Activated CD4-positive, CD25-positive, alpha-beta regulatory T cell treated with anti-CD3 and anti-CD28 coated beads, Interleukin-2, amount 50 U/mL, for 72 hours (primary cell): Measurements from ENCODE around the gene SLC39A12.
"Not testable (repeated sequence)": the region's sequence is repeated elsewhere in the genome, so short reads cannot be mapped to it uniquely, and the experiment has no call there.

Experiments used
- DNase-seq: peaks from one replicate; pipeline ENCODE4 v3.0.0; 2021

Gene SLC39A12

GRCh38 chr10:17951868-17952371 is at the start of gene SLC39A12:
TSS of gene SLC39A12 (plus strand) at chr10:17951918. CDS start at chr10:17953277, 1,359 bp downstream.
- DNase-seq: no peak

- DNase-seq: no peak
These were observed 47.2 kb upstream of the SLC39A12 start for GRCh38 chr10:17904564-17904963.

GRCh38 chr10:17905491-17905890 is 46.2 kb upstream of the SLC39A12 start:
- DNase-seq: no peak

GRCh38 chr10:17906002-17906401 is 45.7 kb upstream of the SLC39A12 start:
- DNase-seq: no peak

GRCh38 chr10:17907641-17908040 is 44.1 kb upstream of the SLC39A12 start:
- DNase-seq: no peak

- no peak for DNase-seq
These were observed 41.5 kb upstream of the SLC39A12 start for GRCh38 chr10:17910125-17910789.

GRCh38 chr10:17912754-17913153 is 39.0 kb upstream of the SLC39A12 start:
- DNase-seq: no peak

GRCh38 chr10:17913604-17914003 is 38.1 kb upstream of the SLC39A12 start:
- no peak for DNase-seq

GRCh38 chr10:17914169-17915045 is 37.3 kb upstream of the SLC39A12 start:
- no peak for DNase-seq

- DNase-seq: no peak
These were observed 36.5 kb upstream of the SLC39A12 start for GRCh38 chr10:17915181-17915580.

GRCh38 chr10:17918187-17918903 is 33.4 kb upstream of the SLC39A12 start:
- DNase-seq: no peak

GRCh38 chr10:17921378-17921777 is 30.3 kb upstream of the SLC39A12 start:
- no peak for DNase-seq

- DNase-seq: no peak
These were observed 28.0 kb upstream of the SLC39A12 start for GRCh38 chr10:17923728-17924127.

- DNase-seq: no peak
These were observed 8.5 kb upstream of the SLC39A12 start for GRCh38 chr10:17943033-17943745.

- not testable (repeated sequence) for DNase-seq
These were observed 1.4 kb upstream of the SLC39A12 start for GRCh38 chr10:17950269-17950668.

GRCh38 chr10:17950726-17951125 is 992 bp upstream of the SLC39A12 start:
- DNase-seq: no peak

GRCh38 chr10:17954372-17954771 is 2.7 kb downstream of the SLC39A12 start:
- not testable (repeated sequence) for DNase-seq

- DNase-seq: no peak
These were observed 3.1 kb downstream of the SLC39A12 start for GRCh38 chr10:17954861-17955260.

GRCh38 chr10:17958049-17958448 is 6.3 kb downstream of the SLC39A12 start:
- no peak for DNase-seq

GRCh38 chr10:17959870-17960269 is 8.2 kb downstream of the SLC39A12 start:
- DNase-seq: no peak

- no peak for DNase-seq
These were observed 10.1 kb downstream of the SLC39A12 start for GRCh38 chr10:17961551-17962422.

- DNase-seq: no peak
These were observed 11.7 kb downstream of the SLC39A12 start for GRCh38 chr10:17963431-17963830.
